ENCODE data around the gene HDGFL3.

GRCh38 chr15:83164111-83164770 is 43.4 kb downstream of the HDGFL3 start:
- no peak for TF ChIP-seq CTCF (tag by site-specific recombination; IDR thresholded peaks at IDR 0.05)
- no peak for TF ChIP-seq PRDM10 (tag by site-specific recombination; IDR thresholded peaks at IDR 0.05)
- no peak for TF ChIP-seq MEIS1 (CRISPR knock-in tag; IDR thresholded peaks at IDR 0.05; ENCODE audit: borderline replicate concordance)
- TF ChIP-seq ZNF292 (tag by site-specific recombination; IDR thresholded peaks at IDR 0.05; ENCODE audit: borderline replicate concordance, low read depth), result no peak
- TF ChIP-seq ZNF18 (tag by site-specific recombination; IDR thresholded peaks at IDR 0.05), result no peak
- no peak for TF ChIP-seq ZNF302 (tag by site-specific recombination; IDR thresholded peaks at IDR 0.05; ENCODE audit: low read depth)
- TF ChIP-seq ZBTB48 (tag by site-specific recombination; IDR thresholded peaks at IDR 0.05), result no peak
- no peak for TF ChIP-seq PRDM2 (tag by site-specific recombination; IDR thresholded peaks at IDR 0.05; ENCODE audit: borderline replicate concordance)
